HG03159 (cell line): ENCODE data around the gene CEP295NL.

Experiments
- ATAC-seq: cut with Tn5 transposase; IDR thresholded peaks from one replicate; pipeline ENCODE4 v1.9.1; 2021; ENCODE audit warnings: mild to moderate bottlenecking, moderate library complexity; ENCODE audit not compliant: unreplicated experiment

The CEP295NL gene

GRCh38 chr17:78840780-78841611 lies 62.0 kb downstream of the CEP295NL start, which contains the start of gene USP36:
Gene USP36 (minus strand): TSS chr17:78840814. CDS start chr17:78836363, 4,451 bp downstream.
- peak; percentile 84 for ATAC-seq
